ENCODE measurements around the gene SH3D19.

DNA sequence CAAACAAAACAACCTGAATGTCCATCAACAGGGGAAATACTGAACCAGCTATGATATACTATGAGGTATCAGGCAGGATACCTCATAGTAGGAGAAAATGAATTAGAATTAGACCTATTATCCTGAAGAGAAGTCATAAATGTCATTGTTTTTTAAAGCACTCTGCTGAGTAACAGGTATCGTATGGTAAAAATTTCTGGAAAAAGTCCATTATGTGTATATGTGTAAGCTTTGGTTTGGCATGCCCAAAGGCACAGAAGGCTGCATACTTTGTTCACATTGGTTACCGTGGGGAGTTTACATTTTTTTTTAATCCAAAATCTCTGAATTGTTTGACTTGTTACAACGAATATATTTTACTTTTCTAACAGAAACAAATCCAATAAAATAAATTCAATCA, 155.5 kb downstream of the SH3D19 start:
- TF ChIP-seq, protein P1, sequence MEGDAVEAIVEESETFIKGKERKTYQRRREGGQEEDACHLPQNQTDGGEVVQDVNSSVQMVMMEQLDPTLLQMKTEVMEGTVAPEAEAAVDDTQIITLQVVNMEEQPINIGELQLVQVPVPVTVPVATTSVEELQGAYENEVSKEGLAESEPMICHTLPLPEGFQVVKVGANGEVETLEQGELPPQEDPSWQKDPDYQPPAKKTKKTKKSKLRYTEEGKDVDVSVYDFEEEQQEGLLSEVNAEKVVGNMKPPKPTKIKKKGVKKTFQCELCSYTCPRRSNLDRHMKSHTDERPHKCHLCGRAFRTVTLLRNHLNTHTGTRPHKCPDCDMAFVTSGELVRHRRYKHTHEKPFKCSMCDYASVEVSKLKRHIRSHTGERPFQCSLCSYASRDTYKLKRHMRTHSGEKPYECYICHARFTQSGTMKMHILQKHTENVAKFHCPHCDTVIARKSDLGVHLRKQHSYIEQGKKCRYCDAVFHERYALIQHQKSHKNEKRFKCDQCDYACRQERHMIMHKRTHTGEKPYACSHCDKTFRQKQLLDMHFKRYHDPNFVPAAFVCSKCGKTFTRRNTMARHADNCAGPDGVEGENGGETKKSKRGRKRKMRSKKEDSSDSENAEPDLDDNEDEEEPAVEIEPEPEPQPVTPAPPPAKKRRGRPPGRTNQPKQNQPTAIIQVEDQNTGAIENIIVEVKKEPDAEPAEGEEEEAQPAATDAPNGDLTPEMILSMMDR (IDR thresholded peaks at IDR 0.05) = no peak
- no peak for TF ChIP-seq POLR2A (IDR thresholded peaks at IDR 0.05)

All from uterus (tissue), 2 donors.